ENCODE measurements around the gene LGR4. TPM values are rescaled to one million over a fixed set of nuclear protein-coding genes. Genes with fewer than 3 reads are reported as not detected.

The LGR4 gene
- total RNA-seq, 1 donor = 11.2 TPM

DNA sequence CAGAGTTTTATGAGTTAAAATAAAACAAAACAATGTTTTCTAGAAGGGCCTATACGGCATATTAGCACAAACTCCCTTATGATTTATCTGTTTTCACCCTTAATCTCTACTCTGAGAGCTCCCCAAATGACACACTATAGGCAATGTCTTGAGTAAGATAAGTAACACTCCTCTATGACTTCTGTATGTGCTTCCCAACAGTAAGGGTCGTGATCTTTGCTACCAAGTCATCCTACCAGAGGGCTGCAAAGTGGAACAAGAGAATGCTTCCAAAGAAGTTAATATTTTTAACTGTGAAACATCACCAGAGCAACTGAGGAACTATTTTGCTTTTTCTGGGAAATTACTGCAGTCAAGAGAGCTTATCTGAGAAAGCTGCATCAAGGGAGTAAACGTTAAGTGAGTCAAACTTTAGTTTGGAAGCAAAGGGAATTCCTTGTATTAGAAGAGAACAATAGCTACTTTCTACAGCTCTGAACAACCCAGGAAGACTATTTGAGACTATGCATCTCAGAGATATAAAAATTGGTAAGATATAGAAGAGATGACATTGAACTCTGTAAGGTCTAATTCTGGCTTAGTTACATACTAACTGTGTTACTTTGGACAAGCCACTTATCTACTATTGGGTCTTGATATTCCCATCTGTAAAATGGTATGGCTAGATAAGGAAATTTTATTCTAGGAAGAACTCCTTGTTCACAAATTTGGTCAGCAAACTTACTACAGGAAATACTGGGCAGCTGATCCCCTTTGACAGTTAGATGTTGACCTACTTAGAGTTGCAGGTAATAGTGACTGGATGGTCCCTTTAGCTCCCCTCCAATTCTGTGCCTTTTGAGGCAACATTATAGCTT, 65.9 kb downstream of the LGR4 start:
- H3K4me3 ChIP-seq (ENCODE audit: low read depth, low read length) = no peak overlapping the region
- TF ChIP-seq, protein P1, sequence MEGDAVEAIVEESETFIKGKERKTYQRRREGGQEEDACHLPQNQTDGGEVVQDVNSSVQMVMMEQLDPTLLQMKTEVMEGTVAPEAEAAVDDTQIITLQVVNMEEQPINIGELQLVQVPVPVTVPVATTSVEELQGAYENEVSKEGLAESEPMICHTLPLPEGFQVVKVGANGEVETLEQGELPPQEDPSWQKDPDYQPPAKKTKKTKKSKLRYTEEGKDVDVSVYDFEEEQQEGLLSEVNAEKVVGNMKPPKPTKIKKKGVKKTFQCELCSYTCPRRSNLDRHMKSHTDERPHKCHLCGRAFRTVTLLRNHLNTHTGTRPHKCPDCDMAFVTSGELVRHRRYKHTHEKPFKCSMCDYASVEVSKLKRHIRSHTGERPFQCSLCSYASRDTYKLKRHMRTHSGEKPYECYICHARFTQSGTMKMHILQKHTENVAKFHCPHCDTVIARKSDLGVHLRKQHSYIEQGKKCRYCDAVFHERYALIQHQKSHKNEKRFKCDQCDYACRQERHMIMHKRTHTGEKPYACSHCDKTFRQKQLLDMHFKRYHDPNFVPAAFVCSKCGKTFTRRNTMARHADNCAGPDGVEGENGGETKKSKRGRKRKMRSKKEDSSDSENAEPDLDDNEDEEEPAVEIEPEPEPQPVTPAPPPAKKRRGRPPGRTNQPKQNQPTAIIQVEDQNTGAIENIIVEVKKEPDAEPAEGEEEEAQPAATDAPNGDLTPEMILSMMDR (IDR thresholded peaks at IDR 0.05; ENCODE audit: insufficient read depth, low read depth, low read length) = no peak
- no peak for DNase-seq (ENCODE audit: low read depth)

DNA sequence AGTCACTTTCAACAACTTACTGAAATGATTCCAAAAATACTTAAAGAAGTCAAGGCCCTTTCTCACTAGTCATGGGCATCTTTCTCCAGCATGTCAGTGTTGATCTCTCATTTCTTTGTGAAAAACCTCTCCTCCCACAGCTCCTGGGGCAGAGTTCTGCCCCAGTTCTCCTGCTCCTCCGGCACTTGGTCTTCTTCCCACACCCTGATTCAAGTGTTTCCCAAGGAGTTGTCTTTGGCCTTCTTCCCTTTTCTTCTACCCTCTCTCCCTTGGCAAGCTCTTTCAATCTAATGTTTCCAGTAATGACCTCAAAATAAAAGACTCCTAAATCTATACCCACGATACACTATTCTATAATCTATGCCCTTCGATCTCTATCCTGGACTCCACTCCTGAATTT, 67.5 kb downstream of the LGR4 start:
- no peak overlapping the region for H3K4me3 ChIP-seq (ENCODE audit: low read depth, low read length)
- DNase-seq (ENCODE audit: low read depth) = no peak

DNA sequence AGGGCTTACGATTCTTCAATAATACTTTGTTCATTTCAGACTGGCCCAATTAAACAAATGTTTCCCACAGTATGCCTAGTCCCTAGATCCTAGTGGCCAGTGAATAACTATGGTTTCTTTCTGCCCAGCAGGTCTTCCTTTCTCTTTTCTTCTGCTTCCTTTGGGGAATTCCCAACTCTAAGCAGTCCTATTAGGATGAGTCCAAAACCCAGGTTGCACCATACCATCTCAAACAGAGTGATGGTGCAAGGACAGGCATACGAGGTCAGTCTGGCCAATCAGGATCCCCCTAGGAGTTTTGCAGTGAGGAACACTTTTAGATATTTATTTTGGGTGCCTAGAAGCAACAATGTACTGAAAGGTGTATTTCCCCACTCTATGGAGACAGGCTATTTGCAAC, 68.2 kb downstream of the LGR4 start:
- DNase-seq (ENCODE audit: low read depth) = no peak
- no peak overlapping the region for H3K4me3 ChIP-seq (ENCODE audit: low read depth, low read length)
- TF ChIP-seq, protein P1 (IDR thresholded peaks at IDR 0.05; ENCODE audit: insufficient read depth, low read depth, low read length) = no peak

More for the DNA sequence above, 67.5 kb downstream of the LGR4 start:
- TF ChIP-seq, protein P1 (IDR thresholded peaks at IDR 0.05; ENCODE audit: insufficient read depth, low read depth, low read length) = no peak

DNA sequence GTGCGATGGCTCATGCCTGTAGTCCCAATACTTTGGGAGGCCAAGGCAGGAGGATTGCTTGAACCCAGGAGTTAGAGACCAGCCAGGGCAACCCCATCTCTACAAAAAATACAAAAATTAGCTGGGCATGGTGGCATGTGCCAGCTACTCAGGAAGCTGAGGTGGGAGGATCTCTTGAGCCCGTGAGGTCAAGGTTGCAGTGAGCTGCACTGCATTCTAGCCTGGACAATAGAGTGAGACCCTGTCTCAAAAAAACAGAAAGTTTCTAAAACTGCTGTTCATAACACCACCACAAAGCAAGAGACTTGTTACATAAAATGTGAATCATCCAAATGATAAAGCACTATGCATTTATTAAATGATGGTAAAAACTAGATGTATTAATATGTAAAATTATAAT, 69.4 kb downstream of the LGR4 start:
- TF ChIP-seq, protein P1 (IDR thresholded peaks at IDR 0.05; ENCODE audit: insufficient read depth, low read depth, low read length) = no peak
- H3K4me3 ChIP-seq (ENCODE audit: low read depth, low read length) = no peak overlapping the region
- DNase-seq (ENCODE audit: low read depth) = no peak

DNA sequence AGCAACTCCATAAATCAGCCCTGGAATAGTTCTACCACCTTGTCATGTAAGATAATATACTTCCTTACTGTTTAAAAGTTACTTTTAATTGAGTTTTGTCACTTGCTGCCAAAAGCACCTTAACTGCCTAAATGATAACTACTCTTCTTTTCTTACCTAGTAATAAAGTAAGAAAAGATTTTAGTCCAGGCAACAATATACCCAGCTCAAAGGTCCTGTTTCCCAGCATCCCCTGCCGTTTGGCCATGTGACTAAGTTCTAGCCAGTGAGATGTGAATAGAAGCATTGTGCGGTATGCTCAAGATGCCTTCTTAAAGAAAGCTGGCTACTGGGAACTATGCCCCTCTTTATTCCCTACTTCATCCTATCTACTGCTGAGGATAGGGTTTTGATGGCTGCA, 70.1 kb downstream of the LGR4 start:
- no peak overlapping the region for H3K4me3 ChIP-seq (ENCODE audit: low read depth, low read length)
- TF ChIP-seq, protein P1 (IDR thresholded peaks at IDR 0.05; ENCODE audit: insufficient read depth, low read depth, low read length) = no peak
- DNase-seq (ENCODE audit: low read depth) = no peak

DNA sequence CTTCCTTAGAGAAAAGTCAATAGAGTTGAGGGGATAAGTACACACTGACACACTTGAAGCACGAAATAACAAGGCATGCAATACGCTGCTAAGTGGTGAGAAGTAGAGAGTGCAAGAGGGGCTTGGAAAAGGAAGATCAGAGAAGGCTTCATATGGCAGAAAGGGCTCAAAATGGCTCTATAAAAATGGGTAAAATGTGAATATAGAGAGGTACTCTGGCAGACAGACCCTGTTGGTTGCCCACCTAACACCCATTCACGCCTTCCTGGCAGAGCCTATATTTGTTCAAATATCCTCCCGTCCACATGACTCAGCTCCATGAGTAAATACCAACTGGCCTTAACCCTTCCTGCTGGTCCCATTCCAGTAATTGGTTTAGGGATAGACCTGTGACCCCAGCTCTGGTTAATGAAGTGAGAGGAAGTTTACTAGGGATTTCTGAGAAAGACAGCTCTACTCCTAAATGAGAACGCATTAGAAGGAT, 70.7 kb downstream of the LGR4 start:
- no peak overlapping the region for H3K4me3 ChIP-seq (ENCODE audit: low read depth, low read length)
- TF ChIP-seq, protein P1 (IDR thresholded peaks at IDR 0.05; ENCODE audit: insufficient read depth, low read depth, low read length) = no peak
- DNase-seq (ENCODE audit: low read depth) = no peak
